ENCODE data around the gene FRS3. TPM values are rescaled to one million over a fixed set of nuclear protein-coding genes. Genes with fewer than 3 reads are reported as not detected.
A peak's percentile ranks its signal among the peaks of the same experiment; 100 is the strongest.

FRS3 gene
- total and polyA plus RNA-seq, 2 of the 8 experiments (the other 6 are each of a cell fraction or from before 2014, with no cell fraction given): 3.4 to 4.4 TPM

- Histone ChIP-seq H4K5ac (ENCODE audit: insufficient read length, low read depth, low read length) (no peak overlapping the region), H3K4me3 (ENCODE audit: extremely low read depth in 1 of 4, insufficient read depth in 2 of 4, low read depth in 3 of 4, low read length in 4 of 4) (no peak overlapping the region), H2BK15ac (ENCODE audit: low read length) (no peak overlapping the region), H2BK120ac (replicated peaks; ENCODE audit: low read depth, low read length) (no peak overlapping the region), H3K79me1 (ENCODE audit: low read depth, low read length) (no peaks in the 10 kb centered on the region), H2BK20ac (ENCODE audit: low read length) (no peak overlapping the region), H4K8ac (ENCODE audit: extremely low read depth, insufficient read depth, low read length) (peak overlapping the region; percentile 30; the same call in 1 of the 2 replicates), H3K27ac (ENCODE audit: low read depth, low read length) (no peak overlapping the region), H3K56ac (replicated peaks; ENCODE audit: insufficient read length, low read depth, low read length) (no peak overlapping the region), H3K23me2 (ENCODE audit: low read depth, low read length) (no peaks in the 10 kb centered on the region; the same call in 1 of the 2 replicates), H3K4me1 (replicated peaks in 1 of 4; ENCODE audit: control insufficient read depth in 3 of 4, insufficient read depth in 4 of 4, low read length in 3 of 4) (peaks cover 0 to 13% (median 8%) of the 10 kb centered on the region in 4 experiments; a peak in 5 of 7 replicates), H3K9me3 (ENCODE audit: insufficient read depth in 2 of 2, low read depth in 1 of 2, low read length in 1 of 2) (no peaks in the 10 kb centered on the region), H2BK12ac (ENCODE audit: low read depth, low read length) (0 out of 2 replicates have a peak overlapping the region, but pooled peaks have one; percentile 91), H3K18ac (ENCODE audit: extremely low read depth, low read length) (peak overlapping the region; percentile 38), H3K4me2 (ENCODE audit: insufficient read depth in 1 of 2, low read depth in 2 of 2, low read length in 2 of 2) (0 out of 4 replicates have a peak overlapping the region, but pooled peaks of 1 of the 2 experiments have one; percentile 2), H3K23ac (ENCODE audit: insufficient read length) (no peak overlapping the region), H4K20me1 (replicated peaks in 1 of 2; ENCODE audit: control insufficient read depth in 1 of 2, insufficient read depth in 2 of 2, low read length in 2 of 2) (peaks cover 0 to 1% of the 10 kb centered on the region in 2 experiments), H2AK5ac (ENCODE audit: low read depth, low read length) (no peak overlapping the region), H4K91ac (replicated peaks; ENCODE audit: insufficient read length, low read length) (no peak overlapping the region), H3K14ac (ENCODE audit: insufficient read length) (no peak overlapping the region), H3K27me3 (replicated peaks in 1 of 4; ENCODE audit: control insufficient read depth in 3 of 4, extremely low read depth in 1 of 4, insufficient read depth in 3 of 4, low read length in 3 of 4) (no peaks in the 10 kb centered on the region), H2AFZ (ENCODE audit: low read length) (no peak overlapping the region), H3K36me3 (ENCODE audit: control insufficient read depth in 2 of 4, insufficient read depth in 4 of 4, low read length in 3 of 4) (no peaks in the 10 kb centered on the region), H2BK5ac (ENCODE audit: low read depth, low read length) (peak overlapping the region; percentile 60; the same call in 1 of the 2 replicates), H3K9ac (replicated peaks in 1 of 4; ENCODE audit: extremely low read depth in 1 of 4, low read depth in 3 of 4, low read length in 3 of 4) (no peak overlapping the region; a peak in 1 of 7 replicates), H3K79me2 (ENCODE audit: control insufficient read depth in 1 of 2, insufficient read depth in 2 of 2, low read length in 2 of 2) (no peaks in the 10 kb centered on the region), H3K4ac (replicated peaks; ENCODE audit: insufficient read length, low read depth, low read length) (no peak overlapping the region)
- no peak for DNase-seq (ENCODE audit: low read depth in 1 of 2, low spot score in 2 of 2)
- 78% methylated on average over 21 of the region's 21 CpGs; no CpG with 5 or more reads in 1 of the 2 experiments for WGBS, 2 experiments (ENCODE audit: extremely low coverage in 1 of 2, insufficient coverage in 1 of 2, insufficient read length in 1 of 2, insufficient replicate concordance in 2 of 2, low coverage in 1 of 2, low lambda C conversion rate in 2 of 2, missing lambda C conversion rate in 1 of 2)
- ChIA-PET CTCF (ENCODE audit: partially characterized antibody) (interaction anchor here (0.6 to 10.4 kb wide), 7 partner anchors 10 to 372 kb away, joined by 3 to 99 read pairs (median 8); no protein-coding TSS in a partner anchor), POLR2A (ENCODE audit: partially characterized antibody) (no interaction called here)
- TF ChIP-seq CEBPB (IDR thresholded peaks at IDR 0.05; ENCODE audit: low read depth, low read length) (peak; percentile 97), CHD2 (IDR thresholded peaks at IDR 0.05; ENCODE audit: low read length) (no peak)
- FAIRE-seq: no peak
These were observed 56.0 kb downstream of the FRS3 start for GRCh38 chr6:41723530-41724227.
